IMR-90 (cell line): Measurements from ENCODE around the gene ZNF169. TPM values are rescaled to one million over a fixed set of nuclear protein-coding genes. Genes with fewer than 3 reads are reported as not detected.

Source experiments
- ATAC-seq: fragments of 200-7000 bp; cut with Tn5 transposase; 2 replicates; pipeline ENCODE4 v1.9.1; 2020; ENCODE audit warnings: low read depth, mild to moderate bottlenecking, moderate library complexity
- BruUV-seq: library from RNA; stranded (reverse); fragments of 400-500 nt; replicated peaks from 2 replicates; lab custom pipeline; 2021; lab: Mats Ljungman, UMichigan
- CTCF ChIA-PET: fragments of 300-600 bp; formaldehyde crosslinking; extraction: SDS; loops from one replicate; lab custom pipeline; 2021; ENCODE audit warnings: antibody characterized with exemption; lab: Yijun Ruan, JAX
- POLR2A ChIA-PET: fragments of 300-600 bp; sonication (Branson Sonifier 250); formaldehyde crosslinking; loops from one replicate; lab custom pipeline; 2022; ENCODE audit warnings: antibody characterized with exemption; ENCODE audit not compliant: unreplicated experiment; lab: Charles Lee
- DNase-seq: peaks from one replicate; pipeline ENCODE4 v3.0.0; 2013
- H2AFZ ChIP-seq: replicated peaks from 2 replicates; pipeline ENCODE3; 2013; ENCODE audit warnings: low read length, mild to moderate bottlenecking; ENCODE audit not compliant: poor library complexity
- H2AK5ac ChIP-seq: 2 replicates; pipeline ENCODE4 v1.6.1; 2013; ENCODE audit warnings: low read depth, low read length, inconsistent platforms
- H2AK9ac ChIP-seq: replicated peaks from 2 replicates; pipeline ENCODE3; 2013; ENCODE audit warnings: mild to moderate bottlenecking, low read depth, low read length, moderate library complexity; ENCODE audit not compliant: poor library complexity
- H2BK120ac ChIP-seq: 2 replicates; pipeline ENCODE4 v1.6.1; 2013; ENCODE audit warnings: low read depth, low read length, inconsistent platforms
- H2BK15ac ChIP-seq: 3 replicates; pipeline ENCODE4 v1.6.1; 2013; ENCODE audit warnings: low read depth, low read length, inconsistent platforms
- H2BK20ac ChIP-seq: 2 replicates; pipeline ENCODE4 v1.6.1; 2013; ENCODE audit warnings: low read depth, mild to moderate bottlenecking, inconsistent platforms, low read length, moderate library complexity
- H2BK5ac ChIP-seq: 2 replicates; pipeline ENCODE4 v1.6.1; 2013; ENCODE audit warnings: mild to moderate bottlenecking, low read depth, low read length, inconsistent platforms; ENCODE audit not compliant: poor library complexity, severe bottlenecking
- H3K14ac ChIP-seq: replicated peaks from 2 replicates; pipeline ENCODE4 v1.6.1; 2013; ENCODE audit warnings: low read depth, low read length, inconsistent platforms
- H3K18ac ChIP-seq: 2 replicates; pipeline ENCODE4 v1.6.1; 2013; ENCODE audit warnings: low read depth, low read length, control low read depth
- H3K23ac ChIP-seq: 2 replicates; pipeline ENCODE4 v1.6.1; 2013; ENCODE audit warnings: low read depth, low read length, inconsistent platforms
- H3K27ac ChIP-seq: 2 replicates; pipeline ENCODE4 v1.5.1; 2013; ENCODE audit warnings: mild to moderate bottlenecking, control low read depth, low read length; ENCODE audit not compliant: insufficient read depth
- H3K27me3 ChIP-seq: 2 replicates; pipeline ENCODE4 v1.6.1; 2013; ENCODE audit warnings: low read length; ENCODE audit not compliant: control insufficient read depth, insufficient read depth
- H3K36me3 ChIP-seq: 2 replicates; pipeline ENCODE4 v1.6.1; 2013; ENCODE audit warnings: low read length, mixed read lengths; ENCODE audit not compliant: control insufficient read depth, insufficient read depth
- H3K4ac ChIP-seq: 2 replicates; pipeline ENCODE4 v1.6.1; 2013; ENCODE audit warnings: low read depth, low read length, inconsistent platforms
- H3K4me1 ChIP-seq: 2 replicates; pipeline ENCODE4 v1.6.1; 2013; ENCODE audit warnings: low read length, mixed read lengths; ENCODE audit not compliant: control insufficient read depth, insufficient read depth
- H3K4me2 ChIP-seq: 2 replicates; pipeline ENCODE4 v1.6.1; 2013; ENCODE audit warnings: low read depth, mild to moderate bottlenecking, control low read depth, low read length, moderate library complexity
- H3K4me3 ChIP-seq: 2 replicates; pipeline ENCODE4 v1.5.1; 2013; ENCODE audit warnings: low read depth, mild to moderate bottlenecking, control low read depth, low read length, moderate library complexity; ENCODE audit not compliant: insufficient read depth
- H3K56ac ChIP-seq: 2 replicates; pipeline ENCODE4 v1.6.1; 2013; ENCODE audit warnings: low read length, inconsistent platforms; ENCODE audit not compliant: insufficient read depth; ENCODE audit errors: extremely low read depth
- H3K79me1 ChIP-seq, 2 experiments: 2 replicates each; pipeline ENCODE4 v1.6.1; 2013; ENCODE audit warnings: low read length in 2 of 2, inconsistent platforms in 1 of 2, low read depth in 1 of 2
- H3K9ac ChIP-seq: 2 replicates; pipeline ENCODE4 v1.6.1; 2013; ENCODE audit warnings: low read depth, low read length, control low read depth
- H3K9me1 ChIP-seq: 2 replicates; pipeline ENCODE4 v1.6.1; 2013; ENCODE audit warnings: low read length, inconsistent platforms; ENCODE audit not compliant: insufficient read depth
- H3K9me3 ChIP-seq: 2 replicates; pipeline ENCODE4 v1.6.1; 2013; ENCODE audit warnings: low read length; ENCODE audit not compliant: control insufficient read depth, insufficient read depth
- H4K20me1 ChIP-seq: 2 replicates; pipeline ENCODE4 v1.6.1; 2013; ENCODE audit warnings: low read length, inconsistent platforms; ENCODE audit not compliant: insufficient read depth
- H4K5ac ChIP-seq: 2 replicates; pipeline ENCODE4 v1.6.1; 2013; ENCODE audit warnings: mild to moderate bottlenecking, low read depth, low read length, control low read depth
- H4K8ac ChIP-seq, 2 experiments: 2 replicates each; pipeline ENCODE4 v1.6.1; 2013; ENCODE audit warnings: low read depth in 2 of 2, low read length in 2 of 2, control low read depth in 1 of 2, inconsistent platforms in 1 of 2
- H4K91ac ChIP-seq: 2 replicates; pipeline ENCODE4 v1.6.1; 2013; ENCODE audit warnings: low read depth, low read length, inconsistent platforms; ENCODE audit not compliant: insufficient read depth
- MAFK ChIP-seq: IDR thresholded peaks from 2 replicates; pipeline ENCODE4 v1.6.1; 2012; ENCODE audit warnings: low read depth, low read length, improper control_type of control experiment
- WGBS, 2 experiments: methylation state at CpG; one replicate each; pipeline versions ENCODE4 v1.1.5 to v1.1.7; 2013; ENCODE audit warnings: missing lambda C conversion rate in 2 of 2; ENCODE audit not compliant: insufficient read length in 1 of 2; ENCODE audit errors: extremely low coverage in 2 of 2; 5-methylcytosine and 5-hydroxymethylcytosine counted together
- dilution Hi-C: fragments of 300-500 bp; cut with HindIII; formaldehyde crosslinking; loops from one replicate; pipeline ENCODE4 v1.14.3; 2018; ENCODE audit warnings: low sequenced_read_pairs; ENCODE audit not compliant: unreplicated experiment
- in situ Hi-C: fragments of 300-500 bp; cut with MboI; formaldehyde crosslinking; loops from 3 replicates; pipeline ENCODE4 v1.14.3; 2019; ENCODE audit warnings: low sequenced_read_pairs, inconsistent platforms, mixed read lengths
- intact Hi-C: fragments of 100-400 bp; cut with micrococcal nuclease; formaldehyde crosslinking; loops from 2 replicates; pipeline ENCODE4 v1.10.0; 2022
- polyA plus RNA-seq, 3 experiments: library from polyadenylated mRNA; depleted of rRNA; stranded (reverse); fragments of >200 nt; gene quantifications; 2 replicates each; pipeline ENCODE4 v1.2.3, GENCODE V29; 2012; ENCODE audit warnings: low replicate concordance in 1 of 3
- total RNA-seq: library from RNA; depleted of rRNA; stranded (reverse); fragments of >200 nt; gene quantifications from 2 replicates; pipeline ENCODE4 v1.2.3, GENCODE V29; 2012

The ZNF169 gene
- total and polyA plus RNA-seq, 2 of the 4 experiments (the other 2 are of a cell fraction): 2.7 to 3.2 TPM

DNA sequence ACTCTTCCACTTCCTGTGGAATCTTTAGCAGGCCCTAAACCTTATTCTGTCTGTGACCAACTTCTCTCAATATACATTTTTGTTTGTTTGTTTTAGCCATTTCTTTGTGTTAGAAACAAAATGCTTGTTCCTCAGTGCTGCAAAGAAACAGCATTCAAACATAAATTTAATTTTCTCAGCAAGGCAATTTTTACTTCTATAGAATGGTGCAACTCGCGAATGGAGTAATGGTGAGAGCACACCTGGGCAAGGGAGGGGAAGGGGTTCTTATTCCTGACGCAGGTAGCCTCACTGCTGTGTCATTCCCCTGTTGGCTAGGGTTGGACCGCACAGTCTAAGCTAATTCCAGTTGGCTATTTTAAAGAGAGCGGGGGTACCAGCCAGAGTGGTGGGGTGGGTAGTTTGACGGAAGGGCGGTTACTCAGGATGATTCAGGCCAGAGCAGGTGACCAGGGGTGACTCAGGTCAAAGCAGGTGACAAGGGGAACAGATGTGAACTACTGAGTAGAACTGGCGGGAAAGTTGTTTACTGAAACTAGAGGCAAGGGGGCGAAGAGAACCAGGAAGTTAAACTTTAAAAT lies 21.4 kb downstream of the ZNF169 start:
- 92% methylated on average over 7 of the region's 9 CpGs; no CpG with 5 or more reads in 1 of the 2 experiments for WGBS, 2 experiments
- dilution Hi-C loops: no loop called here
- intact Hi-C loops: no loop called here

More for the DNA sequence above, 21.4 kb downstream of the ZNF169 start:
- Histone ChIP-seq H3K18ac (no peak overlapping the region), H2AFZ (no peak overlapping the region), H3K27ac (no peak overlapping the region), H2BK15ac (no peak overlapping the region), H4K5ac (no peak overlapping the region), H2BK120ac (no peak overlapping the region), H3K27me3 (no peaks in the 10 kb centered on the region), H3K4me1 (0 out of 2 replicates have a peak, but pooled peaks cover 3% of the 10 kb centered on the region), H3K9me1 (no peaks in the 10 kb centered on the region), H3K36me3 (peaks cover 3% of the 10 kb centered on the region; the same call in 1 of the 2 replicates), H3K9me3 (no peaks in the 10 kb centered on the region), H2BK5ac (no peak overlapping the region), H3K23ac (no peak overlapping the region), H3K9ac (no peak overlapping the region), H3K14ac (no peak overlapping the region), H3K56ac (no peak overlapping the region), H3K79me1 (peaks cover 0 to 5% of the 10 kb centered on the region in 2 experiments; a peak in 1 of 4 replicates), H2BK20ac (no peak overlapping the region), H4K8ac (no peak overlapping the region), H3K4ac (no peak overlapping the region), H2AK9ac (no peak overlapping the region), H3K4me3 (no peak overlapping the region), H2AK5ac (no peak overlapping the region), H4K91ac (no peak overlapping the region), H3K4me2 (no peak overlapping the region), H4K20me1 (no peaks in the 10 kb centered on the region)
- no TSS peak for BruUV-seq
- in situ Hi-C loops: no loop called here
- ATAC-seq (no peak), DNase-seq (no peak)
- ChIA-PET POLR2A (no interaction called here), CTCF (no interaction called here)
- TF ChIP-seq MAFK: no peak
